Nephron progenitor cell (in vitro differentiated cells): ENCODE data around the gene RNF14.

Experiments
- DNase-seq: peaks from one replicate; pipeline ENCODE4 v3.0.0; 2021
- H3K27ac Mint-ChIP-seq: 2 replicates; pipeline ENCODE4 v1.8.0; 2021; ENCODE audit warnings: mild to moderate bottlenecking, moderate library complexity, mixed read lengths
- H3K27me3 Mint-ChIP-seq: 2 replicates; pipeline ENCODE4 v1.8.0; 2021; ENCODE audit warnings: mild to moderate bottlenecking, low read depth, mixed read lengths; ENCODE audit not compliant: poor library complexity
- H3K36me3 Mint-ChIP-seq: 2 replicates; pipeline ENCODE4 v1.8.0; 2021; ENCODE audit warnings: low read depth, mixed read lengths
- H3K4me1 Mint-ChIP-seq: 2 replicates; pipeline ENCODE4 v1.8.0; 2021; ENCODE audit warnings: mixed read lengths
- H3K4me3 Mint-ChIP-seq: 2 replicates; pipeline ENCODE4 v1.8.0; 2021; ENCODE audit warnings: mild to moderate bottlenecking, moderate library complexity, mixed read lengths
- H3K9me3 Mint-ChIP-seq: 2 replicates; pipeline ENCODE4 v1.8.0; 2021; ENCODE audit warnings: mild to moderate bottlenecking, moderate library complexity, mixed read lengths
- CTCF ChIP-seq: fragments of 200-600 bp; sonication (generic); IDR thresholded peaks from 2 replicates; pipeline ENCODE4 v1.5.0; 2021; ENCODE audit warnings: antibody characterized with exemption

Gene RNF14

GRCh38 chr5:141926434-141926833 is 42.5 kb upstream of the RNF14 start:
- Mint-ChIP-seq H3K4me3 (no peak overlapping the region), H3K4me1 (peaks cover 23% of the 10 kb centered on the region), H3K36me3 (peaks cover 47% of the 10 kb centered on the region), H3K27me3 (no peaks in the 10 kb centered on the region), H3K9me3 (no peaks in the 10 kb centered on the region), H3K27ac (no peak overlapping the region)
- no peak for TF ChIP-seq CTCF
- no peak for DNase-seq

- H3K4me1 Mint-ChIP-seq = peaks cover 20% of the 10 kb centered on the region
- no peak for TF ChIP-seq CTCF
These were observed 40.9 kb upstream of the RNF14 start for GRCh38 chr5:141928051-141928450.

GRCh38 chr5:141929398-141930058 is 39.4 kb upstream of the RNF14 start:
- no peak for TF ChIP-seq CTCF
- Mint-ChIP-seq H3K27me3 (no peaks in the 10 kb centered on the region), H3K36me3 (peaks cover 60% of the 10 kb centered on the region), H3K9me3 (no peaks in the 10 kb centered on the region), H3K4me1 (peaks cover 10% of the 10 kb centered on the region), H3K4me3 (no peak overlapping the region), H3K27ac (no peak overlapping the region)
- no peak for DNase-seq

More at GRCh38 chr5:141928051-141928450, 40.9 kb upstream of the RNF14 start:
- DNase-seq = no peak
- Mint-ChIP-seq H3K36me3 (peaks cover 55% of the 10 kb centered on the region), H3K27ac (no peak overlapping the region), H3K27me3 (no peaks in the 10 kb centered on the region), H3K4me3 (no peak overlapping the region), H3K9me3 (no peaks in the 10 kb centered on the region)

GRCh38 chr5:141931694-141932093 is 37.2 kb upstream of the RNF14 start:
- no peak overlapping the region for H3K27ac Mint-ChIP-seq
- no peaks in the 10 kb centered on the region for H3K9me3 Mint-ChIP-seq
- peaks cover under 1% of the 10 kb centered on the region for H3K4me1 Mint-ChIP-seq
- peaks cover 63% of the 10 kb centered on the region for H3K36me3 Mint-ChIP-seq
- TF ChIP-seq CTCF = no peak
- H3K27me3 Mint-ChIP-seq = no peaks in the 10 kb centered on the region
- H3K4me3 Mint-ChIP-seq = no peak overlapping the region
- no peak for DNase-seq

GRCh38 chr5:141933151-141933550 is 35.8 kb upstream of the RNF14 start:
- Mint-ChIP-seq H3K4me3 (no peak overlapping the region), H3K4me1 (no peaks in the 10 kb centered on the region), H3K36me3 (peaks cover 49% of the 10 kb centered on the region), H3K27me3 (no peaks in the 10 kb centered on the region), H3K27ac (no peak overlapping the region), H3K9me3 (no peaks in the 10 kb centered on the region)
- DNase-seq = no peak
- no peak for TF ChIP-seq CTCF
